ENCODE results near the gene CNGA2. TPM values are rescaled to one million over a fixed set of nuclear protein-coding genes. Genes with fewer than 3 reads are reported as not detected.
A peak's percentile ranks its signal among the peaks of the same experiment; 100 is the strongest.

CNGA2 gene
- total RNA-seq, 1 donor from 2014 or later, result not detected

DNA sequence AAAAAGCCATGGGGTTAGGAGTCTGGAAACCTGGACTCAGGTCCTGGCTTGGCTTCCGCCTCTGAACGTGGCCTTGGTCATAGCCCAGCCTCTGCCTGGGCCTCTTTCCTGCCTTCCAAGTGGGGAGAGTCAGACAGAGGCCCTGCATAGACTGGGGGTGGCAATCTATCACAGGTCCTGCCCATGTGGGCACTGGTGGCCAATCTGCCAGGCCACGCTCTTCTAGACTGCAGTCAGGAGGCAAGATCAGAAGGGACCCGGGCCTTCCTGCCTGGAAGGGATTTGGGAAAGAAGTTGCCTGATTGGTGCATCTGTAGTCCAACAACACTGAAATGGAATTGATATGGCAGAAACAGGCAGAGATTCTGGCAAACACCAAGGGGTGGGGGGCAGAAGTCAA is 46.1 kb downstream of the CNGA2 start:
- Histone ChIP-seq H3K36me3 (ENCODE audit: insufficient read depth, low read length) (no peaks in the 10 kb centered on the region), H3K9me3 (ENCODE audit: insufficient read depth, low read depth, low read length) (no peaks in the 10 kb centered on the region), H3K4me2 (ENCODE audit: low read length) (no peak overlapping the region), H2AFZ (ENCODE audit: low read depth, low read length) (no peak overlapping the region), H3K9ac (ENCODE audit: low read length) (no peak overlapping the region), H3K27ac (ENCODE audit: low read depth, low read length) (no peak overlapping the region), H4K20me1 (ENCODE audit: insufficient read depth, low read length) (no peaks in the 10 kb centered on the region), H3K79me2 (ENCODE audit: insufficient read depth, low read length) (no peaks in the 10 kb centered on the region), H3K27me3 (ENCODE audit: insufficient read depth, low read length) (no peaks in the 10 kb centered on the region), H3K4me1 (ENCODE audit: insufficient read depth, low read length) (no peaks in the 10 kb centered on the region), H3K4me3 (ENCODE audit: insufficient read depth, low read depth, low read length) (no peak overlapping the region)
- Mint-ChIP-seq H3K27ac (ENCODE audit: unreplicated experiment) (no peak overlapping the region), H3K27me3 (ENCODE audit: low read depth, unreplicated experiment) (peaks cover 10% of the 10 kb centered on the region), H3K9me3 (ENCODE audit: unreplicated experiment) (no peaks in the 10 kb centered on the region), H3K36me3 (ENCODE audit: low read depth, unreplicated experiment) (no peaks in the 10 kb centered on the region), H3K4me3 (ENCODE audit: unreplicated experiment) (no peak overlapping the region), H3K4me1 (ENCODE audit: low read depth, unreplicated experiment) (no peaks in the 10 kb centered on the region)
- FAIRE-seq (peak; percentile 52), DNase-seq (ENCODE audit: low read depth) (no peak)
- TF ChIP-seq, protein P1, sequence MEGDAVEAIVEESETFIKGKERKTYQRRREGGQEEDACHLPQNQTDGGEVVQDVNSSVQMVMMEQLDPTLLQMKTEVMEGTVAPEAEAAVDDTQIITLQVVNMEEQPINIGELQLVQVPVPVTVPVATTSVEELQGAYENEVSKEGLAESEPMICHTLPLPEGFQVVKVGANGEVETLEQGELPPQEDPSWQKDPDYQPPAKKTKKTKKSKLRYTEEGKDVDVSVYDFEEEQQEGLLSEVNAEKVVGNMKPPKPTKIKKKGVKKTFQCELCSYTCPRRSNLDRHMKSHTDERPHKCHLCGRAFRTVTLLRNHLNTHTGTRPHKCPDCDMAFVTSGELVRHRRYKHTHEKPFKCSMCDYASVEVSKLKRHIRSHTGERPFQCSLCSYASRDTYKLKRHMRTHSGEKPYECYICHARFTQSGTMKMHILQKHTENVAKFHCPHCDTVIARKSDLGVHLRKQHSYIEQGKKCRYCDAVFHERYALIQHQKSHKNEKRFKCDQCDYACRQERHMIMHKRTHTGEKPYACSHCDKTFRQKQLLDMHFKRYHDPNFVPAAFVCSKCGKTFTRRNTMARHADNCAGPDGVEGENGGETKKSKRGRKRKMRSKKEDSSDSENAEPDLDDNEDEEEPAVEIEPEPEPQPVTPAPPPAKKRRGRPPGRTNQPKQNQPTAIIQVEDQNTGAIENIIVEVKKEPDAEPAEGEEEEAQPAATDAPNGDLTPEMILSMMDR (IDR thresholded peaks at IDR 0.05; ENCODE audit: insufficient read depth, low read depth, low read length), result no peak
- TF ChIP-seq EZH2 (IDR thresholded peaks at IDR 0.05; ENCODE audit: insufficient read depth, low read length), result no peak

DNA sequence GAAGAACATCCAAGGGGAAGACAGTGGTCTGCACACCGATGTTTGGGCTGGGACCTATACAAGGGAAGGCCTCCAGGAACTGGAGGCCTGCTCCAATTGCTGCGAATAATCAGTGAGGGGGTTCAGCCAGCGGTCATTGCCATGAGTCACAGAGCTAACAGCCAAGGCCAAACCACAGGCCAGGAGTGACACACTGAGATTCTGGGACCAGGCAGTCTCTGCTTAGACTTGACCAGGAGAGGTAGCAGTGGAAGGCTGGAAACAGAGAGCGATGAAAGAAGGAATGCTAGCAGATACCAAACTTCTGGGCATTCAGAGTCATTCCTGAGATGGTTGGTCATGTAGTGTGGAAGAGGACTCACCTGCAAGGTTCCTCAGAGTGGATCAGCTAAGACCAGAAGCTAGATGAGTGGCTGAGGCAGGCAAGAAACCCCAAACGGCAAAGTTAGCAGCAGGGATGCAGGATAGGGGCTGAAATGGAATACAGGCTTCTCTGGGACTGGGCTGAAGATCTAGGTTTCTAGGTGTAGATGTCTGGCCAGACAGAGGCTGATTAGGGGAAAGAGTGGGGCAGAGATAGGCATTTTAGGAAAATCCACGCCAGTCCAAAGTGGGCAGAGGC is 54.7 kb downstream of the CNGA2 start:
- Histone ChIP-seq H3K4me3 (ENCODE audit: insufficient read depth, low read depth, low read length) (peak overlapping the region; percentile 23), H3K4me2 (ENCODE audit: low read length) (peak overlapping the region; percentile 77), H3K9ac (ENCODE audit: low read length) (peak overlapping the region; percentile 39), H3K27me3 (ENCODE audit: insufficient read depth, low read length) (no peaks in the 10 kb centered on the region), H4K20me1 (ENCODE audit: insufficient read depth, low read length) (no peaks in the 10 kb centered on the region), H2AFZ (ENCODE audit: low read depth, low read length) (no peak overlapping the region), H3K9me3 (ENCODE audit: insufficient read depth, low read depth, low read length) (no peaks in the 10 kb centered on the region), H3K36me3 (ENCODE audit: insufficient read depth, low read length) (no peaks in the 10 kb centered on the region), H3K4me1 (ENCODE audit: insufficient read depth, low read length) (peaks cover 16% of the 10 kb centered on the region), H3K27ac (ENCODE audit: low read depth, low read length) (peak overlapping the region; percentile 67), H3K79me2 (ENCODE audit: insufficient read depth, low read length) (no peaks in the 10 kb centered on the region)
- no peak for TF ChIP-seq EZH2 (IDR thresholded peaks at IDR 0.05; ENCODE audit: insufficient read depth, low read length)
- TF ChIP-seq, protein P1 (IDR thresholded peaks at IDR 0.05; ENCODE audit: insufficient read depth, low read depth, low read length), result no peak
- H3K36me3 Mint-ChIP-seq (ENCODE audit: low read depth, unreplicated experiment), result no peaks in the 10 kb centered on the region
- H3K4me1 Mint-ChIP-seq (ENCODE audit: low read depth, unreplicated experiment), result peaks cover 4% of the 10 kb centered on the region
- peaks cover 17% of the 10 kb centered on the region for H3K27me3 Mint-ChIP-seq (ENCODE audit: low read depth, unreplicated experiment)
- DNase-seq (ENCODE audit: low read depth) (peak; percentile 95), FAIRE-seq (peak; percentile 100)
- H3K9me3 Mint-ChIP-seq (ENCODE audit: unreplicated experiment), result no peaks in the 10 kb centered on the region
- no peak overlapping the region for H3K27ac Mint-ChIP-seq (ENCODE audit: unreplicated experiment)
- no peak overlapping the region for H3K4me3 Mint-ChIP-seq (ENCODE audit: unreplicated experiment)

DNA sequence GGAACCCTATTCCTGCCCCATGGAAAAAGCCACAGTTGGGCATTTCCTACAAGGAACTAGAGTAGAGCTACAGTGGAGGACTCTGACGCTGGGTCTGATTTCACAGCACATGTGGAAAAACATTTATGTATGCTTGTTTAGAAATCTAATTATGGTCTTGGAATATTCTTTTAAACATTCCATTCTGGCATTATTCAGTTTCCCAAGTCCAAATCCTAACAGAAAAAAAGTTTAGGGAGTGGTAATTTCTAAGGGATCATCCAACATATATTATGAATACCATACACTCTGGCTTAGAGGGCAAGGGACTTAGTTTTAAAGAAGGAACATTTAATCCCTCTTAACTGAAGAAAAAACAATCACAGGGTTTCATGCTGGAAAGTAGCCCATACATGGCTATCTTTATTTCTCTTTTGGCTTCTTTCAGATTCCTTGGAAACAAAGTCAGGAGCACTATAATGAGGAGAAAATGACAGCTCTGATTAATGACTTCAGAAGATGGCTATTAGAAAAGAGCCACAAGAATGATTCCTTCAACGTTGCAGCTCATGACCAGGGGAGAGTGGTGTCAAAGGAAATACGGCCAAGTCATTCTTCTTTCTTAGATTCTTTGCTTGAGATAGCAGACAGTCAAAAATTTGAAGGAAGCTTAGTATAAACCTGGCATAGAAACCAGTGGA is 56.1 kb downstream of the CNGA2 start:
- H3K4me1 Mint-ChIP-seq (ENCODE audit: low read depth, unreplicated experiment), result peaks cover 4% of the 10 kb centered on the region
- DNase-seq (ENCODE audit: low read depth) (peak; percentile 85), FAIRE-seq (peak; percentile 97)
- Histone ChIP-seq H2AFZ (ENCODE audit: low read depth, low read length) (no peak overlapping the region), H3K27ac (ENCODE audit: low read depth, low read length) (no peak overlapping the region), H3K9ac (ENCODE audit: low read length) (no peak overlapping the region), H3K79me2 (ENCODE audit: insufficient read depth, low read length) (no peaks in the 10 kb centered on the region), H4K20me1 (ENCODE audit: insufficient read depth, low read length) (no peaks in the 10 kb centered on the region), H3K27me3 (ENCODE audit: insufficient read depth, low read length) (no peaks in the 10 kb centered on the region), H3K4me1 (ENCODE audit: insufficient read depth, low read length) (peaks cover 16% of the 10 kb centered on the region), H3K9me3 (ENCODE audit: insufficient read depth, low read depth, low read length) (no peaks in the 10 kb centered on the region), H3K4me3 (ENCODE audit: insufficient read depth, low read depth, low read length) (no peak overlapping the region), H3K4me2 (ENCODE audit: low read length) (peak overlapping the region; percentile 19), H3K36me3 (ENCODE audit: insufficient read depth, low read length) (no peaks in the 10 kb centered on the region)
- H3K4me3 Mint-ChIP-seq (ENCODE audit: unreplicated experiment), result no peak overlapping the region
- H3K9me3 Mint-ChIP-seq (ENCODE audit: unreplicated experiment), result peaks cover 1% of the 10 kb centered on the region
- TF ChIP-seq, protein P1 (IDR thresholded peaks at IDR 0.05; ENCODE audit: insufficient read depth, low read depth, low read length), result no peak
- no peak for TF ChIP-seq EZH2 (IDR thresholded peaks at IDR 0.05; ENCODE audit: insufficient read depth, low read length)
- H3K27ac Mint-ChIP-seq (ENCODE audit: unreplicated experiment), result no peak overlapping the region
- H3K36me3 Mint-ChIP-seq (ENCODE audit: low read depth, unreplicated experiment), result no peaks in the 10 kb centered on the region
- peaks cover 26% of the 10 kb centered on the region for H3K27me3 Mint-ChIP-seq (ENCODE audit: low read depth, unreplicated experiment)

Measured in astrocyte (in vitro differentiated cells and primary cell).